ENCODE results near the gene ARHGAP22. TPM values are rescaled to one million over a fixed set of nuclear protein-coding genes. Genes with fewer than 3 reads are reported as not detected.

Gene ARHGAP22
- total RNA-seq, 2 experiments from 2014 or later: not detected

DNA sequence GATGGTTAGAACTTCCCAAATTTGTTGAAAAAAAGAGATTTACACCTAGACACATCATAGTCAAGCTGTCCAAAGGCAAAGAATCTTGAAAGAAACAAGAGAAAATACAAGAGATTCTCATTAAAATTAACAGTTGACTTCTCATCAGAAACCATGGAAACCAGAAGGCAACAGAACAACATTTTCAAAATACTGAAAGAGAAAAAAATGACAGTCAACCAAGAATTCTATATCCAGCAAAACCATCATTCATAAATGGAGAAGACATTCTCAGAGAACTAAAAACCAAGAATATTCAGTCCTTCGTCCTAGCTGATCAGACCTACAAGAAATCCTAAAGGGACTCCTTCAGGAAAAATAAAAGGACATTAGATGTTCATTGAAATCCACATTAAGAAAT is 90.6 kb downstream of the ARHGAP22 start:
- Mint-ChIP-seq H3K27ac (no peak overlapping the region), H3K27me3 (peaks cover 14% of the 10 kb centered on the region), H3K9me3 (peaks cover 4% of the 10 kb centered on the region), H3K4me3 (no peak overlapping the region), H3K4me1 (ENCODE audit: low read depth) (no peaks in the 10 kb centered on the region), H3K36me3 (ENCODE audit: low read depth) (no peaks in the 10 kb centered on the region)
- Histone ChIP-seq H3K9me3 (ENCODE audit: control insufficient read depth in 1 of 2, insufficient read depth in 1 of 2, low read length in 2 of 2) (peaks cover 4 to 14% of the 10 kb centered on the region in 2 experiments), H3K36me3 (ENCODE audit: insufficient read depth, low read length) (no peaks in the 10 kb centered on the region), H3K4me1 (ENCODE audit: insufficient read depth, low read length) (peaks cover 2% of the 10 kb centered on the region), H3K4me3 (ENCODE audit: low read length) (no peak overlapping the region), H3K27me3 (ENCODE audit: control insufficient read depth in 1 of 2, insufficient read depth in 2 of 2, low read length in 2 of 2) (peaks cover 0 to under 1% of the 10 kb centered on the region in 2 experiments), H3K27ac (ENCODE audit: low read depth in 1 of 2, low read length in 2 of 2) (no peak overlapping the region)
- TF ChIP-seq, protein P1, sequence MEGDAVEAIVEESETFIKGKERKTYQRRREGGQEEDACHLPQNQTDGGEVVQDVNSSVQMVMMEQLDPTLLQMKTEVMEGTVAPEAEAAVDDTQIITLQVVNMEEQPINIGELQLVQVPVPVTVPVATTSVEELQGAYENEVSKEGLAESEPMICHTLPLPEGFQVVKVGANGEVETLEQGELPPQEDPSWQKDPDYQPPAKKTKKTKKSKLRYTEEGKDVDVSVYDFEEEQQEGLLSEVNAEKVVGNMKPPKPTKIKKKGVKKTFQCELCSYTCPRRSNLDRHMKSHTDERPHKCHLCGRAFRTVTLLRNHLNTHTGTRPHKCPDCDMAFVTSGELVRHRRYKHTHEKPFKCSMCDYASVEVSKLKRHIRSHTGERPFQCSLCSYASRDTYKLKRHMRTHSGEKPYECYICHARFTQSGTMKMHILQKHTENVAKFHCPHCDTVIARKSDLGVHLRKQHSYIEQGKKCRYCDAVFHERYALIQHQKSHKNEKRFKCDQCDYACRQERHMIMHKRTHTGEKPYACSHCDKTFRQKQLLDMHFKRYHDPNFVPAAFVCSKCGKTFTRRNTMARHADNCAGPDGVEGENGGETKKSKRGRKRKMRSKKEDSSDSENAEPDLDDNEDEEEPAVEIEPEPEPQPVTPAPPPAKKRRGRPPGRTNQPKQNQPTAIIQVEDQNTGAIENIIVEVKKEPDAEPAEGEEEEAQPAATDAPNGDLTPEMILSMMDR (IDR thresholded peaks at IDR 0.05): no peak
- ChIA-PET POLR2A (no interaction called here), CTCF (no interaction called here)
- ATAC-seq (ENCODE audit: poor library complexity): no peak
- DNase-seq: no peak
- intact Hi-C loops (cut with DNase I, micrococcal nuclease): no loop called here

DNA sequence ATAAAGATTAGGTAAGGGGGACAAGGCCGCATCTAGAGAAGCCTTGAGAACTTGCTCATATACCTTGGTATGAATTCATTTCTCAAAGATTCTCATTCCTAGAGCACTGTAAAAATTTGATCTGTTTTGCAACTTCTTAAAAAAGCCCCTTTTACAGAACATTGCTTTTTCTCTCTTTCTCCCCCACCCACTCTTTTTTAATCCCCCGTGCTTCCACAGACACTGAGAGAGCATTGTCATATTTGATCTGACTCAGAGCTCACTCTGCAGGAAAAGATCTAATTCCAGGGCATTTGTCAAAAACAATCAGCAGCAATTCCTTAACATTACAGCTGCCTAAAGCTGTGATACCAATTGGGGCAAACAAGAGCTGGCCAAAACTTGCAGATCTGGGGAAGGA is 92.0 kb downstream of the ARHGAP22 start:
- no peak for DNase-seq
- peaks cover 2% of the 10 kb centered on the region for H3K4me1 ChIP-seq (ENCODE audit: insufficient read depth, low read length)
- POLR2A ChIA-PET: no interaction called here
- H3K4me1 Mint-ChIP-seq (ENCODE audit: low read depth): no peaks in the 10 kb centered on the region
- no peak overlapping the region for H3K4me3 ChIP-seq (ENCODE audit: low read length)
- H3K27ac Mint-ChIP-seq: no peak overlapping the region
- peaks cover 1% of the 10 kb centered on the region for H3K27me3 Mint-ChIP-seq
- TF ChIP-seq, protein P1 (IDR thresholded peaks at IDR 0.05): no peak
- H3K27me3 ChIP-seq (ENCODE audit: control insufficient read depth in 1 of 2, insufficient read depth in 2 of 2, low read length in 2 of 2): no peaks in the 10 kb centered on the region
- CTCF ChIA-PET: no interaction called here
- no peak overlapping the region for H3K4me3 Mint-ChIP-seq
- peaks cover 4% of the 10 kb centered on the region for H3K9me3 Mint-ChIP-seq
- ATAC-seq (ENCODE audit: poor library complexity): no peak
- H3K36me3 ChIP-seq (ENCODE audit: insufficient read depth, low read length): no peaks in the 10 kb centered on the region
- no peaks in the 10 kb centered on the region for H3K36me3 Mint-ChIP-seq (ENCODE audit: low read depth)
- H3K27ac ChIP-seq (ENCODE audit: low read depth in 1 of 2, low read length in 2 of 2): no peak overlapping the region
- intact Hi-C loops (cut with DNase I, micrococcal nuclease): no loop called here
- H3K9me3 ChIP-seq (ENCODE audit: control insufficient read depth in 1 of 2, insufficient read depth in 1 of 2, low read length in 2 of 2): peaks cover 0 to 14% of the 10 kb centered on the region in 2 experiments

DNA sequence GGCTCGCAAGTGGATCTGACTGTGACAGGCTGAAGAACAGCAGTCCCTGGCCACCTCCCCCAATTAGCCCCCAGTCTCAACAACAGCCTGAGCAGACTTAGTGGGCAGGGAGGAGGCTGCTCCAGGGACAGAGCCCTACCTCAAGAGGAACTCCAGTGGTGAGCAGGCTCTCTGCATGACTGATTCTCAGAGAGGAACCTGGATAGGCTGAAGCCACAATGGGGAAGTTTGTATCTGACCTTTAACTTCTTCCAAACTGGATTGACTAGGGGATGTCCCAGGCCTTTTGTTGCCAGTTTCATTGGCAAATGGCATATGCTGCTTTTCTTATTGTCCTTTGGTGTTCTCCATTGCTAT is 93.0 kb downstream of the ARHGAP22 start:
- TF ChIP-seq, protein P1 (IDR thresholded peaks at IDR 0.05): no peak
- no peak overlapping the region for H3K4me3 ChIP-seq (ENCODE audit: low read length)
- no peak overlapping the region for H3K27ac ChIP-seq (ENCODE audit: low read depth in 1 of 2, low read length in 2 of 2)
- ATAC-seq (ENCODE audit: poor library complexity) (no peak), DNase-seq (peak in 3 of 14 experiments; percentile 14 to 53 (median 43))
- POLR2A ChIA-PET: no interaction called here
- Mint-ChIP-seq H3K36me3 (ENCODE audit: low read depth) (no peaks in the 10 kb centered on the region), H3K9me3 (peaks cover 4% of the 10 kb centered on the region), H3K27me3 (no peaks in the 10 kb centered on the region), H3K4me3 (no peak overlapping the region), H3K4me1 (ENCODE audit: low read depth) (no peaks in the 10 kb centered on the region), H3K27ac (no peak overlapping the region)
- CTCF ChIA-PET: no interaction called here
- no peaks in the 10 kb centered on the region for H3K36me3 ChIP-seq (ENCODE audit: insufficient read depth, low read length)
- H3K27me3 ChIP-seq (ENCODE audit: control insufficient read depth in 1 of 2, insufficient read depth in 2 of 2, low read length in 2 of 2): no peaks in the 10 kb centered on the region
- intact Hi-C loops (cut with DNase I, micrococcal nuclease): no loop called here
- no peaks in the 10 kb centered on the region for H3K4me1 ChIP-seq (ENCODE audit: insufficient read depth, low read length)
- peaks cover 0 to 14% of the 10 kb centered on the region in 2 experiments for H3K9me3 ChIP-seq (ENCODE audit: control insufficient read depth in 1 of 2, insufficient read depth in 1 of 2, low read length in 2 of 2)
